ENCODE results near the gene PPP1R2B. TPM values are rescaled to one million over a fixed set of nuclear protein-coding genes. Genes with fewer than 3 reads are reported as not detected.

The PPP1R2B gene
- total RNA-seq, result under 0.01 TPM in 1 of 2 replicates, not detected in the other

GRCh38 chr5:156850206-156850751 is at the start of gene PPP1R2B:
Gene PPP1R2B (plus strand): TSS chr5:156850295. CDS start chr5:156850563, 268 bp downstream.
- no peak for FAIRE-seq

GRCh38 chr5:156800929-156801328 is 49.2 kb upstream of the PPP1R2B start:
- Histone ChIP-seq H3K36me3 (ENCODE audit: control insufficient read depth, insufficient read depth, low read length) (no peaks in the 10 kb centered on the region), H3K4me3 (ENCODE audit: low read depth, low read length) (no peak overlapping the region), H3K27me3 (ENCODE audit: control insufficient read depth, insufficient read depth, low read length) (no peaks in the 10 kb centered on the region)
- TF ChIP-seq CTCF (IDR thresholded peaks at IDR 0.05; ENCODE audit: insufficient read depth, low read length, severe bottlenecking), result no peak
- DNase-seq (ENCODE audit: low read depth) (no peak), FAIRE-seq (no peak)

More at GRCh38 chr5:156850206-156850751, at the start of gene PPP1R2B:
- Histone ChIP-seq H3K4me3 (ENCODE audit: low read depth, low read length) (no peak within 1 kb of the TSS), H3K27me3 (ENCODE audit: control insufficient read depth, insufficient read depth, low read length) (no peaks in the 10 kb centered on the region), H3K36me3 (ENCODE audit: control insufficient read depth, insufficient read depth, low read length) (no peaks in the 10 kb centered on the region)
- DNase-seq (ENCODE audit: low read depth), result no peak
- no peak for TF ChIP-seq CTCF (IDR thresholded peaks at IDR 0.05; ENCODE audit: insufficient read depth, low read length, severe bottlenecking)

GRCh38 chr5:156802501-156802900 is 47.6 kb upstream of the PPP1R2B start:
- no peak for FAIRE-seq
- Histone ChIP-seq H3K36me3 (ENCODE audit: control insufficient read depth, insufficient read depth, low read length) (no peaks in the 10 kb centered on the region), H3K27me3 (ENCODE audit: control insufficient read depth, insufficient read depth, low read length) (no peaks in the 10 kb centered on the region), H3K4me3 (ENCODE audit: low read depth, low read length) (no peak overlapping the region)
- TF ChIP-seq CTCF (IDR thresholded peaks at IDR 0.05; ENCODE audit: insufficient read depth, low read length, severe bottlenecking), result no peak
- no peak for DNase-seq (ENCODE audit: low read depth)

GRCh38 chr5:156803404-156803803 is 46.7 kb upstream of the PPP1R2B start:
- no peak for TF ChIP-seq CTCF (IDR thresholded peaks at IDR 0.05; ENCODE audit: insufficient read depth, low read length, severe bottlenecking)
- no peaks in the 10 kb centered on the region for H3K27me3 ChIP-seq (ENCODE audit: control insufficient read depth, insufficient read depth, low read length)
- no peak overlapping the region for H3K4me3 ChIP-seq (ENCODE audit: low read depth, low read length)
- DNase-seq (ENCODE audit: low read depth), result no peak
- no peaks in the 10 kb centered on the region for H3K36me3 ChIP-seq (ENCODE audit: control insufficient read depth, insufficient read depth, low read length)
- FAIRE-seq, result no peak

GRCh38 chr5:156812959-156813358 is 37.1 kb upstream of the PPP1R2B start:
- TF ChIP-seq CTCF (IDR thresholded peaks at IDR 0.05; ENCODE audit: insufficient read depth, low read length, severe bottlenecking), result no peak
- no peak overlapping the region for H3K4me3 ChIP-seq (ENCODE audit: low read depth, low read length)
- no peaks in the 10 kb centered on the region for H3K36me3 ChIP-seq (ENCODE audit: control insufficient read depth, insufficient read depth, low read length)
- FAIRE-seq (no peak), DNase-seq (ENCODE audit: low read depth) (no peak)
- no peaks in the 10 kb centered on the region for H3K27me3 ChIP-seq (ENCODE audit: control insufficient read depth, insufficient read depth, low read length)

- Histone ChIP-seq H3K27me3 (ENCODE audit: control insufficient read depth, insufficient read depth, low read length) (no peaks in the 10 kb centered on the region), H3K36me3 (ENCODE audit: control insufficient read depth, insufficient read depth, low read length) (no peaks in the 10 kb centered on the region), H3K4me3 (ENCODE audit: low read depth, low read length) (no peak overlapping the region)
- no peak for TF ChIP-seq CTCF (IDR thresholded peaks at IDR 0.05; ENCODE audit: insufficient read depth, low read length, severe bottlenecking)
- peak; percentile 2 for DNase-seq (ENCODE audit: low read depth)
- no peak for FAIRE-seq
Measured at GRCh38 chr5:156815988-156816599, 34.0 kb upstream of the PPP1R2B start.
